ENCODE measurements around the gene CSNK1G3.
"Not testable (repeated sequence)": the region's sequence is repeated elsewhere in the genome, so short reads cannot be mapped to it uniquely, and the experiment has no call there.

Gene CSNK1G3

GRCh38 chr5:123637028-123637427 is 125.1 kb downstream of the CSNK1G3 start:
- DNase-seq (ENCODE audit: low read depth, low spot score), result not testable (repeated sequence)

- DNase-seq (ENCODE audit: low read depth, low spot score), result no peak
Observed at GRCh38 chr5:123639244-123639643, 127.3 kb downstream of the CSNK1G3 start.

- no peak for DNase-seq (ENCODE audit: low read depth, low spot score)
Observed at GRCh38 chr5:123645024-123645603, 133.1 kb downstream of the CSNK1G3 start.

- no peak for DNase-seq (ENCODE audit: low read depth, low spot score)
Observed at GRCh38 chr5:123647066-123647465, 135.1 kb downstream of the CSNK1G3 start.

GRCh38 chr5:123651234-123651633 is 139.3 kb downstream of the CSNK1G3 start:
- DNase-seq (ENCODE audit: low read depth, low spot score), result no peak

GRCh38 chr5:123659011-123659410 is 147.0 kb downstream of the CSNK1G3 start:
- no peak for DNase-seq (ENCODE audit: low read depth, low spot score)

GRCh38 chr5:123659495-123659894 is 147.5 kb downstream of the CSNK1G3 start:
- no peak for DNase-seq (ENCODE audit: low read depth, low spot score)

- no peak for DNase-seq (ENCODE audit: low read depth, low spot score)
Observed at GRCh38 chr5:123664961-123665360, 153.0 kb downstream of the CSNK1G3 start.

- DNase-seq (ENCODE audit: low read depth, low spot score), result no peak
Observed at GRCh38 chr5:123665822-123666371, 153.9 kb downstream of the CSNK1G3 start.

Data from activated CD4-positive, CD25-positive, alpha-beta regulatory T cell treated with anti-CD3 and anti-CD28 coated beads, Interleukin-2, amount 50 U/mL, for 16 hours (primary cell).